Stimulated activated CD4-positive, alpha-beta T cell treated with anti-CD3 and anti-CD28 coated beads, Interleukin-15, amount 100 ng/mL, for 1 hour (primary cell): ENCODE data around the gene SLC25A47.

ENCODE experiments used
- DNase-seq, 2 donors: peaks; one replicate each; pipeline ENCODE4 v3.0.0-alpha.2; 2020; ENCODE audit warnings: low read depth in 1 of 2, low spot score in 1 of 2

The SLC25A47 gene

DNA sequence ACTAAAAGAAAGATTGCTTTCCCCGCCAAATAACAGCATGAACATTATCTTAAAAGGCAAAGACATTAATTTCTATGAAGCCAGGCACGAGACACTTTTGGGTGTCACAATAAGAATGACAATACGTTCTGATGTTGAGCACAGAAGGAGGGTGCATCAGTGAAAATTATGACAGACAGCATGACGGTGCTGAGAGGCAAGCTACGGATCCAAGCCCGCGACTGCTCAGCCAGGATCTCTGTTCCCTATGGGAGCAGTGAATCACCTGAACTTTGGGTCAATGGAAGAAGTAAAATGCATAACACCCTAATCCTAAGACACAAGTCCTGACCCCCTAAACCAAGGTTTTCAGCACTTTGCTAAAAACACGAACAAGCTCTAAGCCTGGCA is 51.7 kb downstream of the SLC25A47 start:
- no peak for DNase-seq

DNA sequence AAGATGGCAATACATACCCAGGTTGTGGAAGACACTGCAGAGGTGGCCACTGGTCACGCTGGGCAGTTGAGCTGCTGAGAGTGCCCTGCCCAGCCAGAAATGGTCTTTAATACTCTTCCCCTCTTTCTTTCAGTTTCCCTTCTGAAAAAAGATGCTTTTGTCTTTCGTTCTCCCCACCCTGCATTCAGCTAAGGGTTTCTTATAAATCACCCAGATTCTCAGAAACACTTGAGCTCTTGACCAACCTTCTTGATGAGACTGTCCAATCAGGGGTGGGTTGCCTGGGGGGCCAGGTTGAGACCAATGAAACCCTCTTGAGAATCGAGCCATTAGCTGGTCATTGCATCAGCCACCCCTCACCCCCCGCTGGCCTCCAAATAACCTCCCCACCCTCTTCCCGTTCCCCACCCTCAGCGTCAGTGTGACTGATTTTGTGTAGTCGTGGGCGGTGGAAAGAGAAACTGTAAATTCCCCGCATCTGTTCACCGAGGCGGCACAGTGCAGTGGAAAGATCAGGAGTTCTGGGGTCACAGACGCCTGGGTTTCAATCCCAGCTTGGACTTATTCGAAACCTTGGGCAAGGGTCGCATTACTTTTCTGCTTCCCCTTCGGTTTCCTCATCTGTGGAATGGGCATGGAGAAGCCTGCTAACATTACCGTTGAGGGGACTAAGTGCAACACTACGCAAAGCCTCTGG is 52.3 kb downstream of the SLC25A47 start:
- DNase-seq, result peak in 1 of 2 donors; percentile 70

DNA sequence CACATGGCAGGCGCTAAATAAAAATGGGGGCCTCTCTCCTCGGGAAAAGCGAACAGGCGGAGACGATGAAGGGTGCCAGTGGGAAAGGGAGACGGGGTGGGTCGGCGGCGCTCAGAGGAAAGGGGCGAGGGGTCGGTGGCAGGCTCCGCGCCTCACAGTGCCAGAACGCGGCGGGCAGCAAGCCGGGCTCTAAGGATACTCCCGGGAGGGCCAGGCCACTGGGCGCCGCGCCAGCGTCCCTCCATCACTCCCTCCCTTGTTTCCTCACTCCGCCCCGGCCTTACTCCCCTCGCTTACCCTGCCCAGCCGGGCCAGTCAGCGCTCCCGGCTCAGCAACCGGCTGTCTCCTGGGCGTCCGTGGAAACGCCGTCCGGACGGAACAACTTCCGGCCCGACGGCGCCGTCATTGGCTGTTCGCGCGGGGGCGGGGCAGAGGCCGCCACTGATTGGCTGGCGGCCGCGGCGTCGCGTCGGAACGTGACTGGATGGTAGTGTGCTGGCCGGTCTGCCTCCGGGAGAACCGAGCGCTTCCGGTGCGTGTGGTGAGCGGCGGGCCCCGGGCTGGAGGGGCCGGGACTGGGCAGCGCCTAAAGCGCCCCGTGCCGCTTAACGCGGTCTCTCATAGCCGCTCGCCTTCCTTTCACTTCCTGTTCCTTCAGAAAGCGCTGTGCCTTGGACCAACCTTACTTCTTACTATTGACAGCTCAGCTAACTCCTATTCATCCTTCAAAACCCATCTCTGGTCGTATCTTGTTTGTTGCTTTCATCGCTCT is 53.0 kb downstream of the SLC25A47 start, which contains the start of gene WDR25:
Gene WDR25 (plus strand): TSS at position 523 of the 773 bp plus-strand sequence.
- DNase-seq, result peak; percentile 87 to 92

DNA sequence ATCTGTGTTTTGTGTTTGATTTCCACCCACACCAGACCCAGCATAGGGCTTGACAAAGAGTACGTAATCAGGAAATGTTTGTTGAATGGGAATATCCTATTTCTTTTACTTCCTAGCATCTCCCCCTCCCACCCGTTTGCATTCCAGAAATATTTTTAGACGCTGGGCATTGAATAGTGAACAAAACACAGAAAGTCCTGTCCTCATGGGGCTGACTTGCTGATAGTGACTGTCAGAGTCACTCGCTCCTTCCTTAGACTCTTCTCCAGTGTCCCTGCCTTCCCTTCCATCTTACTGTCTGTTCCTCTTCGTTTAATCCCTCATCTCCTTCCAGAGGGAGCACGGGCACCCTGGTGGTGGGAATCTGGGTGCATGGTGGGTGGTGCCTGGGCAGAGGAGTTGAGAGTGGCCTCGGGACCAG is 53.6 kb downstream of the SLC25A47 start:
- DNase-seq, result no peak
